ENCODE measurements around the gene SPAG17.

Gene SPAG17

DNA sequence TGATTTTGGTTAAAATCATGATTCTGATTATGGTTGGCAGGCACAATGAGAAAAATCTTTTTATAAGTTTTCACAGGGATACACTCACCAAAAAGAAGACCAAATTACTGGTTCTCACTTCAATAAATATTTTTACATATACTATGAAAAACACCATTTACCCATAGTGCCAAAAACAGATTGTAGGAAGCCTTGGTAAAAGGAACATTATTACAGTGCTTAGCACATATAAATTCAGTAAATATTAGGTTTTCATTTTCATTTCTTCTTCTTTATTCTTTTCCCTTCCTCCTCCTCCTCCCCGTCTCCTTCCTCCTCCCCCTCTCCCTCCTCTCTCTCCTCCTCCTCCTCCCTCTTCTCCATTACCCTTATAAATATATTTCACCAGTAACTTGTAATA, 15.8 kb upstream of the SPAG17 start:
- no peak for FAIRE-seq
- DNase-seq (ENCODE audit: insufficient read length, low spot score) = no peak
- TF ChIP-seq POLR2A (IDR thresholded peaks at IDR 0.05; ENCODE audit: low read depth, low read length) = no peak

DNA sequence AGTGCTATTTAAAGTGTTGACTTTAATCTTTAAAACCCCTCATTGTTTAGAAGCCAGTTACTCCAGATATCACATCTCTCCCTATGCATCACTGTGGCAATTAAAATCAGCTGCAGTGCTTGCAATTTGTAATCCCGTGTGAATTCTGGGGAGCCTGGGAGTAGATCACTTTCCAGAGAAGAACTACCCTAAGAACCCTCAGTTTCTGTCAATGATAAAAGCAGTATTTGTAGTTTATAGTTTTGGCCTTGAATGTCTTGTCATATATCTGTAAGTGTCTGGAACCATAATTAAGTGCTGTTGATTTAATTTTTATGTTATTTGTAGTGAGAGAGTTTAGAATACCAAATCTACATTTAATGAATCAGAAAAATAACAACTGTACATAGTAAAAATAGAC, 5.5 kb upstream of the SPAG17 start:
- FAIRE-seq (no peak), DNase-seq (ENCODE audit: insufficient read length, low spot score) (no peak)
- TF ChIP-seq POLR2A (IDR thresholded peaks at IDR 0.05; ENCODE audit: low read depth, low read length) = no peak

DNA sequence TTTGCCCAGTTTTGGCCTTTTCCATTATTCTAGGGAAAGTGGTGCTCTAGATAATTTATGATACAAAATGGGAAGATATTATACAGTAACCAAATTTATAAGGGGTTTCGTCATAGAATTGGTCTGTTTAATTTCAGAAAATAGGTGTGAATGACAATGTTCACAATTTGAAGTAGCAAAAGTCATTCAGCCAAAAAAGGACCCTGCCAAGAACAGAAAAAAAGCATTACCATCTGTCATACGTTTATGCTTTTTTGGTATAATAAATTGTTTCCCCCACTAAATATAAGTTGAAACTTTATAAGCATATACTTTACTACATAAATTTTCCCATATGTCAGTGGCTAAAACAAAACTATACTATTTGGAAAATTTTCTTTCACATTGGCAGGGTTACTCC, 4.5 kb upstream of the SPAG17 start:
- no peak for TF ChIP-seq POLR2A (IDR thresholded peaks at IDR 0.05; ENCODE audit: low read depth, low read length)
- DNase-seq (ENCODE audit: insufficient read length, low spot score) (no peak), FAIRE-seq (no peak)

DNA sequence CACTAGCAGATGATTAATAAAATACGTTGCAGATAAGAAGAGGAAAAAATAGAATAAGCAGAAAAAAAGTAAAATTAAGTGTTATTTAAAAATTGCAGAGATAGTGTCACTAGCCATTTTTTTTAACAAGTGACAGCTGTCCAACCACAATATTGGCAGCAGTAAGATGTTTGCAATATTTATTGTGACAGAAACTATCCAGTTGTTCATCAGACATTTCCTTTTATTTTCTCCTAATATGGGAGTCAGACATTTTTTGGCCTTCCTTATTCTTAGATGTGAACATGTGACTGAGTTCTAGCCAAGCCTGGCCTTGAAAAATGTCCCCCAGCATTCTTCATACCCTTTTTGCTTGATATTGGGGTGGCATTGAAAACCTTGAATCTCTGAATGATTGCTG, 3.4 kb upstream of the SPAG17 start:
- no peak for FAIRE-seq
- no peak for TF ChIP-seq POLR2A (IDR thresholded peaks at IDR 0.05; ENCODE audit: low read depth, low read length)

DNA sequence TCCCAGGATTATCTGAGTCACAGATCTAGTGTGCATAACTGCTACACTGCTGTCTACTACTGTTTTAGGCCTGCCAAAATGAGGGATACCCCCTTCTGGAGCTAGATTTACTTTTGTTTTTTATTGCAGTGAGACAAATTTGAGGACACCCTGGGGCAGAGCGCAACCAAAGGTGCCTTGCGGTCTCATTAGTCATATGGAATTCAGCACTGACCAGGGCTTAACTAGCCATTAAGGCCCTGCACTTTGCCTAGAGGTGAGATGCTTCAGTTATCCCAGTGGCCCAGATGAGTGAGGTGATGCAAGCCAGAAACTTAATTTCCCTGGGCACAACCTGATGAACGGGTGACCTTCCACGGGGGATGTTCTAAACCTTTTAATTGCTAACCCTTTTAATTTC, 998 bp upstream of the SPAG17 start:
- no peak for TF ChIP-seq POLR2A (IDR thresholded peaks at IDR 0.05; ENCODE audit: low read depth, low read length)
- FAIRE-seq = no peak
- no peak for DNase-seq (ENCODE audit: insufficient read length, low spot score)

More for the DNA sequence above, 3.4 kb upstream of the SPAG17 start:
- DNase-seq (ENCODE audit: insufficient read length, low spot score) = no peak

DNA sequence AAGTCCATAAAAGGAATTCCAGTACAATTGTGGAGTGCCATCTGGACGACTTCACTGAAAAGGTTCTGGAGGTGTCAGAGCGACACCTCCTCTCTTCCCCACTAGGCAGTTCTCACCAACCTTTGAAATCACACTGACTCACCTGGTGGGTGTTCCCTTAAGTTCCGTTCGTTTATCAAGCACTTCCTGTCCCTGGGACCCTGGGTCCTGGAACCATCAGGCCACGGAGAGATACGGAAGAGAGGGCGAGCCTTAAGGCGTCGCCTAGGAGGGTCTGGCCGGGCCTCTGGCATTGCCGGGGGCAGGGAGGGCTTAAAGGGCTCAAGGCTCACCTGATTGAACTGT, 317 bp downstream of the SPAG17 start:
- no peak for FAIRE-seq
- no peak for TF ChIP-seq POLR2A (IDR thresholded peaks at IDR 0.05; ENCODE audit: low read depth, low read length)

DNA sequence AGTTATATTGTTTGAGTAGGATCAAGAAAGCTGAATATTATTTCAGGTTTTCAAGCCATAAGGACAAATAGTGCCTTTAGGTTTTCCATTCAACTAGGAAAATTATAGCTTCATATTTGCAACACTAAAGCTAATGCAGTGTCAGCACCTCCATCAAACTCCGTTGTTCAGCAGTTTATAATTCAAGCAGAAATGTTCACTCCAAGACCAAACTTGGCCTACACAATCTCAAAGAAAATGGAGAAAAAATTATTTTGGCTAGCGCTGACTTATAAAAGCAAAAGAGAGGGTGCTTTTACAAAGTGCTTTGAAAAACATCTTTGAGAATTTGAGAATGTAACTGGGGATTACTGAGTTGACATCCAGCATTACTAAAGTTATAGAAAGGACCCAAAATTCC, 1.4 kb downstream of the SPAG17 start:
- FAIRE-seq (no peak), DNase-seq (ENCODE audit: insufficient read length, low spot score) (no peak)
- TF ChIP-seq POLR2A (IDR thresholded peaks at IDR 0.05; ENCODE audit: low read depth, low read length) = no peak

More for the DNA sequence above, 317 bp downstream of the SPAG17 start:
- DNase-seq (ENCODE audit: insufficient read length, low spot score) = no peak

DNA sequence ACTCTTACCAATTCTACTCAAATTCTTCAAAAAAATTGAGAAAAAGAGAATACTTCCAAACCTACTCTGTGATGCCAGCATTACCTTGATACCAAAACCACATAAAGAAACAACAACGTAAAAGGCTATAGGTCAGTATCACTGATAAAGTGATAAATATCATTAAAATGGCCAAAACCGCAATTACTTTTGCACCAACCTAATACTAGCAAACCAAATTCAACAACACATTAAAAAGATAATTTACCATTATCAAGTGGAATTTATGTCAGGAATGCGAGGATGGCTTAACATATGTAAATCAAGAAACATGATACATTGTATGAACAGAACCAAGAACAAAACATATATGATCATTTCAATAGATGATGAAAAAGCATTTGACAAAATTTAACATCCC, 7.0 kb downstream of the SPAG17 start:
- DNase-seq (ENCODE audit: insufficient read length, low spot score) = no peak
- FAIRE-seq = no peak
- no peak for TF ChIP-seq POLR2A (IDR thresholded peaks at IDR 0.05; ENCODE audit: low read depth, low read length)

DNA sequence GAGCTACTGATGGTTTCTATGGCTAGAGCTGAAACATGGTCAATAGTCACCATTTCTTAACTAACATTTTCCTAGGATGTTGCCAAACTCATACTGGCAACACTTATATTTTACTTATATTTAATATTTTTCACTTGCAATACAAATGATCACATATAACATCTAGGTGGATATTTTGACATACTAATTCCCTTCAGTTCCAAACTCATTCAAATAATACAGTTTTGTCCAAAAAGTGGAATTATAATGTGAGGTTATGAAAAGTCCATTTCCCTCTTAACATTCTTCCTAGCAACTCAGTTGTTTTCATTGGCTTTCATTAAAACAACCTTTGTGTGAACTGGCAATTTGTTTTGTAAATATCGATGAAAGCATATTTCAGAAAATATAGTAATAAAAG, 16.0 kb downstream of the SPAG17 start:
- DNase-seq (ENCODE audit: insufficient read length, low spot score) = no peak
- FAIRE-seq = no peak
- TF ChIP-seq POLR2A (IDR thresholded peaks at IDR 0.05; ENCODE audit: low read depth, low read length) = no peak

DNA sequence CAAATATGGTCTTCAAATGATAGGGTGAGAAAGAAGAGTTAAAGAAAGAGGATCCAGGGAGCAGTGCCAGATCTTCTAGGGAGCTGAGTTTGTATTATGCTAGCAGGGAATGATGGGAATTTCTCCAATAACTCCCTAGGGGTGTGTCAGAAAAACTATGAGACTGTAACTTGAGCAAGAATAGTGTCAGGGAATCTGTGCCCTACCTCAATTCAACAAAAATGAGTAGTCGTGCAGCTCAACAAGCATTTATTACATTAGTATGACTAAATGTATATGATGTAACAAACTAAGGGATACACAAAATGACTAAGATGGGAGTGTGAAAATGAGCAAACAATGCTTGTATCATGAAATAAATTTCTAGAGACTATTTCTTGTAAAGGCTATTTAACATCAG, 24.2 kb downstream of the SPAG17 start:
- FAIRE-seq (no peak), DNase-seq (ENCODE audit: insufficient read length, low spot score) (no peak)
- TF ChIP-seq POLR2A (IDR thresholded peaks at IDR 0.05; ENCODE audit: low read depth, low read length) = no peak

DNA sequence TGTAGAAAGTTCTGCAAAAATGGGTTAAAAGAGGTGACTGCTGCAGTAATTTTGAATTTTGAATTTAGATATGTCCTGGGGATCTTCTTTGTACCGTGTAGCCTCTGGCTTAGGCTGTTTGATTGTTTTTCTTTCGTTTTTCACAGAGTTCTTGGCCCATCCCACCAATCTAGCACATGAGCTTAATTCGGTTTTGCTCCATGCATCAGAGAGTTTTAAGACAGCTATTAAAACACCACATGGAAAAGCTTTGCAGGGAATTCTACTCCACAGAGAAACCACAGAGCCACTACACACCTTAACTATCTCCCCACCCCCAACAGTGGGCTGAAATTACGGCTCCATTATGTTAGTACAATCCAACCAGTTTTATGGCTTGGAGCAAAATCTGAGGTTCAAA, 25.5 kb downstream of the SPAG17 start:
- FAIRE-seq (no peak), DNase-seq (ENCODE audit: insufficient read length, low spot score) (no peak)
- no peak for TF ChIP-seq POLR2A (IDR thresholded peaks at IDR 0.05; ENCODE audit: low read depth, low read length)

DNA sequence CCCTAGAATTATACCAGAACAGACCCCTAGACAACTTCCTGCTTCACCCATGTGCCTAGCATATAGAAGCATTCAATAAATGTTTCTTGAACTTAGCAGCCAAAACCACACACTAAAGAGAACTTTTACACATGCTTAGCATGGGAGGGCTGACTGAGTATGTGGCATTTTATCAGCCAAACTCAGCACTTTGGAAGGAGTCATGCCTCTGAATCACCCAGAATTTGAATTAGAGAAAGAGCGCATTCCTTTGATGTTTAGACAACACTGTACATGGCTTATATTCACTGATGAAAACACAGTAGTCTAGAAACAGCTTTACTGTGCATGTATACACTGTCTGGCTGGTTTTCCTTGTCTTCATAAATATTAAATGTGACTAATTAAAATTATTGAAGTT, 26.1 kb downstream of the SPAG17 start:
- TF ChIP-seq POLR2A (IDR thresholded peaks at IDR 0.05; ENCODE audit: low read depth, low read length) = no peak
- DNase-seq (ENCODE audit: insufficient read length, low spot score) = no peak
- no peak for FAIRE-seq

DNA sequence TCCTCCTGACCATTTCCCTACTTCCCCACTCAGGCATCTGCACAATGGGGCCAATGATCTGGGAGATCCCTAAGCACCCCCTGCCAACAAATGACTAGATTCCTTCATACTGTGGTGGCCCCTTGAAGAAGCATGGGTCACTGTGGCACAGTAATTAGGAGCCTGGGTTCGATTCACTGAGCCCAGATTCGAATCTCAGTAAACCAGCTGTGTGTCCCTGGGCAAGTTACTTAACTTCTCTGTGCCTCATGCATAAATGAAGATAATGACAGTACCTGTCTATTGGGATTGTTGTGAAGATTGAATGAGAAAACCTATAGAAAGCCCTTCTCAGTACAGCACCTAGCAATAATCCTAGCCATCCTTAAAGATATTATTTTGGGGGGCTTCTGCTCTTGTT, 27.5 kb downstream of the SPAG17 start:
- FAIRE-seq (no peak), DNase-seq (ENCODE audit: insufficient read length, low spot score) (no peak)
- TF ChIP-seq POLR2A (IDR thresholded peaks at IDR 0.05; ENCODE audit: low read depth, low read length) = no peak

DNA sequence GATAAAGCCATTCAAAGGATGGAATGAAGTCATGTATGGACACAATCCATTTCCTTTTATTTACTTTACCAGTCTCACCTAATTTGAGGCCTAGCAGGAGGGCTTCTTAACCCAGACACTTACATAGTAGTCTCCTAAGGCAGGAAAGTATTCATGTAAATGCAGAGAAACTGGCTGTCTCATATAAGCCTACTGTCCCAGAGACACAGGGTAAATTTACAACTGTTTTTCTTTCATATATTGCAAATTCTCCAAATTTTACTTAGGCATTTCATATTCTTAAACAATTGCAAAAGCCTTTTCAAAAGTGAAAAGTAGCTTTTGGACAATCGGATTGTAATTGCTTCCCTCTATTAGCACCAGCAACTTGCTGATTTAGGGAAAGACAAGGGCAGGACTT, 29.9 kb downstream of the SPAG17 start:
- FAIRE-seq = no peak

DNA sequence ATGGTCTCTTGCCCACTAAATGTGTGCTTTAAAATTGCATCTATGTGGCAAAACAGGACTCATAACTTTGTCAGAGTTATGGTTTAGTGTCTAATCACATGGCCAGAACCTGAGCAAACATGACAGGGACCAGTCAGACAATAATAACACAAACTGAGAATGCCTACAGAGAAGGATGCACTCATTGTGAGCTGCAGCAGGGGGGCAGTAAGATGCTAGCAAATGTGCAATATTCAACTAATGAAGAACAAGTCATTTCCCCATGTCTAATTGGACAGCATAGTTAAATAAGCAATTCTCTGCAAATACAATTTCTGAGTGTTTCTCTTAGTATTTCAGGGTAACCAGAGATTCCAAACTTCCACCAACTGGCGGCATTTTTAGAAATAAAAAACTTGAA, 30.8 kb downstream of the SPAG17 start:
- FAIRE-seq = no peak
- TF ChIP-seq POLR2A (IDR thresholded peaks at IDR 0.05; ENCODE audit: low read depth, low read length) = no peak
- no peak for DNase-seq (ENCODE audit: insufficient read length, low spot score)

More for the DNA sequence above, 29.9 kb downstream of the SPAG17 start:
- TF ChIP-seq POLR2A (IDR thresholded peaks at IDR 0.05; ENCODE audit: low read depth, low read length) = no peak
- DNase-seq (ENCODE audit: insufficient read length, low spot score) = no peak

DNA sequence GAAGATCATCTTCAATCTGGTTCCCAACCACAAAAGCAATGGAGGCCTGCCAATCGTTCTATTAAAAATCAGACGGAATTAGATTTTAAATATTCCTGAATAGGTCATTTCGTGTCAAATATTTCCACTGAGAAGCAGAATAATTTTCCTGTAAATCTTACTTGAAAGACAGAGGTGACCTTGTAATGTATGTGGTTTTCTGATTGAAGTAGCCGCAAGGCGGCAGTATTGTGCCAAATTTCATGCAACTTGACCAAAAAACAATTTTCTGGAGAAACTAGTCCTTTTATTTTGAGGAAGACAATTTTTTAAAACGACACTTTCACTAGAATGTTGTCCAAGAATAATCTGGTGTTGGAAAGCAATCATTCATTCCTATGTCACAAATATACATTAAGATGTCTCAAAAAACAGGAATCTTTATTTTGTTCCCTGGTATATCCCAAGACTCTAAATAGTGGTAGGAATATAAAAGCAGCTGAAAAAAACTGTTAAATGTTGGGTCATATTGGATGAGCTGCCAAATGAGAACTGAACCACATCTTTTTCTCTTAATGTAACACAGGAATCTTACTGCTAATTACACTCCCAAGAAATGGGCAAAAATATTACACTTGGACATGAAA, 33.6 kb downstream of the SPAG17 start:
- no peak for TF ChIP-seq POLR2A (IDR thresholded peaks at IDR 0.05; ENCODE audit: low read depth, low read length)
- DNase-seq (ENCODE audit: insufficient read length, low spot score) (no peak), FAIRE-seq (no peak)

Data from H54 (cell line).